ENCODE data around the gene PITPNB. TPM values are rescaled to one million over a fixed set of nuclear protein-coding genes. Genes with fewer than 3 reads are reported as not detected.
A peak's percentile ranks its signal among the peaks of the same experiment; 100 is the strongest.

PITPNB gene
- total RNA-seq, 4 donors from 2014 or later, result 28.0 to 48.2 (median 40.3) TPM

DNA sequence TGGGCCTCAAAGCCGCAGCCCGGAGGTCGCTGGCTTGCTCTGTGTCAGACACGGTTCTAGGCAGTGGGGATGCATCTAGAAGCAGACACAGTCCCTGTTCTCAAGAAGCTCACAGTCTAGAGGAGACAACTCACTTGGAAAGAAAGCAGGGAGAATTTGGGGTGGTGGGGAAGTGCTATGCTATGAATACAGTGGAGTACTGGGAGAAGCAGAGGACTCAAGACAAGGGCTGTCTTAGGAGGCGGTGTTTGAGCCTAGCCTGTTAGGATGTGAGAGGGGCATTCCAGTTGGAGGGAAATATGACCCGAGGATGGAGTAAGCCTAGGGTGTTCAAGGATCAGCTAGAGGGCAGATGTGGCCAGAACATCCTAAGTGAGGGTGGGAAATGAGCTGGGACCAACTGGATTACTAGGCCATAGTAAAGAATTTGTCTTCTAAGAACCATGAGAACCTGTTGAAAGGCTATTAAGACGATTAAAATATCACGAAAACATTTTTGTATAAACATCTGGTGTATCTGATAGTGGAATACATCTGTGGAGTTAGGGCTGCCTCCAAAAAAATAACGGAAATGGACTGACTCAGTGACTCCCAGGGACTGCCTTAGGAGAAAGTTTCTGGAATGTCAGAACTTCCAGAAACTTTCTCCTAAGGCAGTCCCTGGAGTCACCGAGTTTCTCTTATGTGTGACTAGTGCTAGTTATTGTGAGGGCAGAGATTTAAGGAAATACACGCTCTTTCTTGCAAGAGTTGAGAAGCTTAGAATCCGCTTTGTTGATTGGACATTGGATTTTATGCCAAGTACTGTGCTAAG lies 1.1 kb upstream of the PITPNB start:
- TF ChIP-seq POLR2A (IDR thresholded peaks at IDR 0.05) (no peak), EP300 (IDR thresholded peaks at IDR 0.05; ENCODE audit: low read depth) (no peak), POLR2AphosphoS5 (IDR thresholded peaks at IDR 0.05) (no peak)
- TF ChIP-seq, protein P1, sequence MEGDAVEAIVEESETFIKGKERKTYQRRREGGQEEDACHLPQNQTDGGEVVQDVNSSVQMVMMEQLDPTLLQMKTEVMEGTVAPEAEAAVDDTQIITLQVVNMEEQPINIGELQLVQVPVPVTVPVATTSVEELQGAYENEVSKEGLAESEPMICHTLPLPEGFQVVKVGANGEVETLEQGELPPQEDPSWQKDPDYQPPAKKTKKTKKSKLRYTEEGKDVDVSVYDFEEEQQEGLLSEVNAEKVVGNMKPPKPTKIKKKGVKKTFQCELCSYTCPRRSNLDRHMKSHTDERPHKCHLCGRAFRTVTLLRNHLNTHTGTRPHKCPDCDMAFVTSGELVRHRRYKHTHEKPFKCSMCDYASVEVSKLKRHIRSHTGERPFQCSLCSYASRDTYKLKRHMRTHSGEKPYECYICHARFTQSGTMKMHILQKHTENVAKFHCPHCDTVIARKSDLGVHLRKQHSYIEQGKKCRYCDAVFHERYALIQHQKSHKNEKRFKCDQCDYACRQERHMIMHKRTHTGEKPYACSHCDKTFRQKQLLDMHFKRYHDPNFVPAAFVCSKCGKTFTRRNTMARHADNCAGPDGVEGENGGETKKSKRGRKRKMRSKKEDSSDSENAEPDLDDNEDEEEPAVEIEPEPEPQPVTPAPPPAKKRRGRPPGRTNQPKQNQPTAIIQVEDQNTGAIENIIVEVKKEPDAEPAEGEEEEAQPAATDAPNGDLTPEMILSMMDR (IDR thresholded peaks at IDR 0.05), result no peak
- Histone ChIP-seq H3K27me3 (no peaks in the 10 kb centered on the region), H3K27ac (peak overlapping the region; percentile 93 to 99 (median 95)), H3K9me3 (no peaks in the 10 kb centered on the region), H3K36me3 (peaks cover 0 to 3% (median 0%) of the 10 kb centered on the region in 4 donors), H3K4me3 (peak overlapping the region; percentile 47 to 98 (median 88)), H3K4me1 (peaks cover 18 to 46% (median 40%) of the 10 kb centered on the region in 4 donors)
- in situ Hi-C loops (cut with MboI; ENCODE audit: low pct_ligation_motif_present in 1 of 4, low pct_unique_long_range_greater_than_20kb in 1 of 4, low sequenced_read_pairs in 3 of 4), result no loop called here
- intact Hi-C loops (cut with DNase I; ENCODE audit: low total_unique reads), result no loop called here
- WGBS, 2 donors (ENCODE audit: low coverage in 1 of 2), result 30 to 43% methylated on average over 8 to 12 of the region's 12 CpGs
- no peak for DNase-seq

- peak overlapping the region; percentile 62 to 98 (median 88) for H3K4me3 ChIP-seq
- DNase-seq, result peak; percentile 55
- in situ Hi-C loops (cut with MboI; ENCODE audit: low pct_ligation_motif_present in 1 of 4, low pct_unique_long_range_greater_than_20kb in 1 of 4, low sequenced_read_pairs in 3 of 4) (no loop called here), intact Hi-C loops (cut with DNase I; ENCODE audit: low total_unique reads) (no loop called here)
- 0 to 2% methylated on average over 5 to 49 of the region's 60 CpGs for WGBS, 2 donors (ENCODE audit: low coverage in 1 of 2)
- no peaks in the 10 kb centered on the region for H3K9me3 ChIP-seq
- no peaks in the 10 kb centered on the region for H3K27me3 ChIP-seq
- peaks cover 23 to 62% (median 53%) of the 10 kb centered on the region in 4 donors for H3K4me1 ChIP-seq
- peak overlapping the region; percentile 93 to 99 (median 95) for H3K27ac ChIP-seq
- H3K36me3 ChIP-seq, result peaks cover 0 to 3% (median 0%) of the 10 kb centered on the region in 4 donors
- no peak for TF ChIP-seq POLR2A (IDR thresholded peaks at IDR 0.05)
- TF ChIP-seq EP300 (IDR thresholded peaks at IDR 0.05; ENCODE audit: low read depth), result no peak
- TF ChIP-seq POLR2AphosphoS5 (IDR thresholded peaks at IDR 0.05), result peak in 1 of 3 donors; percentile 59
- TF ChIP-seq, protein P1 (IDR thresholded peaks at IDR 0.05), result no peak
Measured at GRCh38 chr22:27918341-27919221, 475 bp downstream of the PITPNB start.

DNA sequence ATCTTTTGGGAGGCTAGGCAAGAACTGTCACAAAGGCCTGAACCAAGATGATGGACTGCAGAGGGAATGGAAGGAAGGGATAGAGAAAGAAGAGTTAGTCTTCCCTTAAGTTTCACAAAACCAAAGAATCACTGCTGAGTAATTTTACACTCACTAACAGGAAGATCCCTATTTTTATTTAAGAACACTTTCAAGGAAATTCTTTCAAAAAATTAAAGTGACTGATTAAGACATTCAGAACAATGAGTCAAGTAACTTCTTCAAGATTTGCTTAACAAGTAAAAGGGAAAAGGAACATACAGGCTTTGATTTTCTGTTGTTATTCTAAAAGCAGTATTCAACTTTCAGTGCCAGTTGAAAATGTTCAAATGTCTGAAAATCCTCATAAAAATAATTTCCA lies 3.1 kb downstream of the PITPNB start:
- TF ChIP-seq POLR2A (IDR thresholded peaks at IDR 0.05), result no peak
- no peak for TF ChIP-seq POLR2AphosphoS5 (IDR thresholded peaks at IDR 0.05)
- TF ChIP-seq EP300 (IDR thresholded peaks at IDR 0.05; ENCODE audit: low read depth), result no peak
- TF ChIP-seq, protein P1 (IDR thresholded peaks at IDR 0.05), result no peak
- Histone ChIP-seq H3K4me3 (no peak overlapping the region), H3K36me3 (peaks cover 0 to 2% (median 0%) of the 10 kb centered on the region in 4 donors), H3K27ac (no peak overlapping the region), H3K9me3 (no peaks in the 10 kb centered on the region), H3K27me3 (no peaks in the 10 kb centered on the region), H3K4me1 (peaks cover 39 to 79% (median 66%) of the 10 kb centered on the region in 4 donors)
- DNase-seq, result no peak
- in situ Hi-C loops (cut with MboI; ENCODE audit: low pct_ligation_motif_present in 1 of 4, low pct_unique_long_range_greater_than_20kb in 1 of 4, low sequenced_read_pairs in 3 of 4), result no loop called here
- intact Hi-C loops (cut with DNase I; ENCODE audit: low total_unique reads), result no loop called here

GRCh38 chr22:27913162-27913741 lies 5.8 kb downstream of the PITPNB start:
- Histone ChIP-seq H3K4me1 (peaks cover 30 to 64% (median 51%) of the 10 kb centered on the region in 4 donors), H3K27ac (peak overlapping the region; percentile 1 to 58 (median 49)), H3K4me3 (no peak overlapping the region), H3K27me3 (no peaks in the 10 kb centered on the region), H3K36me3 (peaks cover 0 to 17% (median 7%) of the 10 kb centered on the region in 4 donors), H3K9me3 (no peaks in the 10 kb centered on the region)
- DNase-seq, result no peak
- in situ Hi-C loops (cut with MboI; ENCODE audit: low pct_ligation_motif_present in 1 of 4, low pct_unique_long_range_greater_than_20kb in 1 of 4, low sequenced_read_pairs in 3 of 4) (no loop called here), intact Hi-C loops (cut with DNase I; ENCODE audit: low total_unique reads) (no loop called here)
- TF ChIP-seq POLR2AphosphoS5 (IDR thresholded peaks at IDR 0.05) (peak in 1 of 3 donors; percentile 7), EP300 (IDR thresholded peaks at IDR 0.05; ENCODE audit: low read depth) (no peak)
